ENCODE measurements around the gene HIF3A. TPM values are rescaled to one million over a fixed set of nuclear protein-coding genes. Genes with fewer than 3 reads are reported as not detected.

The HIF3A gene
- total RNA-seq, 1 experiment from 2014 or later = 3.0 TPM

DNA sequence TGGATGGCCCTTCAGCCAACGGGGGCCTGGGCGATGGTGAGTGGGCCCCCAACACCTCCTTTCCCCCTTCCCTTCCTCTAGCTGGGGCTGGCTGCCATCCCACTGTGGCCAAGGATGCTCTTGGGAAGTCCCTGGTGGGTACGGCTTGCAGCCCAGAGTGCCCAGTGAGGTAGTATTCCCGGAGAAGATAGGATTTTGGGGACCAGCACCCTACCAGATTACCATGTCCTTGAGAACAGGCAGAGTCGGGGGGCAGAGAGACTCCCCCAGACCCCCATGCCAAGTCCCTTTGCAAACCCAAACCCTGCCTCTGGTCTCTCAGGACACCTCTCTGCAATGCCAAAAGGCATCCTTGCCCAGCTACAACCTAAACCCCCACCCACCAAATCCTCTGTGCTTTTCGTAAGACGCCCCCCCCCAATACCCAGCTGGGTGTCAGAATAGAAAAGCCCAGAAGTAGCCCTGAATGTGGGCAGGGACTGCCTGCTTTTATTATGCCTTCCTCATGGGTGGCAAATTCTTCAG is 1.7 kb downstream of the HIF3A start:
- Histone ChIP-seq H3K4me3 (ENCODE audit: low read depth, low read length, poor library complexity, severe bottlenecking) (peak overlapping the region; percentile 4), H3K27me3 (replicated peaks; ENCODE audit: insufficient read depth, low read depth, low read length, poor library complexity) (no peaks in the 10 kb centered on the region), H3K9me3 (ENCODE audit: low read depth, low read length, poor library complexity, severe bottlenecking) (no peaks in the 10 kb centered on the region), H3K36me3 (ENCODE audit: insufficient read depth, low read length, poor library complexity, severe bottlenecking) (no peaks in the 10 kb centered on the region), H3K4me1 (ENCODE audit: insufficient read depth, low read length, poor library complexity, severe bottlenecking) (peaks cover 50% of the 10 kb centered on the region), H3K27ac (ENCODE audit: low read depth, low read length, poor library complexity, severe bottlenecking) (peak overlapping the region; percentile 55)
- no TSS peak for BruUV-seq (replicated peaks)
- CTCF ChIA-PET = no interaction called here
- TF ChIP-seq CTCF (conservative IDR thresholded peaks at IDR 0.05; ENCODE audit: low read depth, low read length) (0 out of 2 replicates have a peak, but pooled peaks have one; percentile 7), EZH2 (IDR thresholded peaks at IDR 0.05; ENCODE audit: borderline replicate concordance, low read depth, low read length, poor library complexity, severe bottlenecking) (no peak)
- no peak for DNase-seq (ENCODE audit: low spot score)
- intact Hi-C loops (cut with micrococcal nuclease; ENCODE audit: unreplicated experiment) = no loop called here
- POLR2A ChIA-PET (ENCODE audit: low non-redundant PET) = interaction anchor here (0.6 kb wide), 1 partner anchor 42 kb away, joined by 6 read pairs; no protein-coding TSS in a partner anchor

- intact Hi-C loops (cut with micrococcal nuclease; ENCODE audit: unreplicated experiment) = no loop called here
- TF ChIP-seq CTCF (conservative IDR thresholded peaks at IDR 0.05; ENCODE audit: low read depth, low read length) (no peak), EZH2 (IDR thresholded peaks at IDR 0.05; ENCODE audit: borderline replicate concordance, low read depth, low read length, poor library complexity, severe bottlenecking) (no peak)
- Histone ChIP-seq H3K27ac (ENCODE audit: low read depth, low read length, poor library complexity, severe bottlenecking) (peak overlapping the region; percentile 65), H3K27me3 (replicated peaks; ENCODE audit: insufficient read depth, low read depth, low read length, poor library complexity) (no peaks in the 10 kb centered on the region), H3K4me1 (ENCODE audit: insufficient read depth, low read length, poor library complexity, severe bottlenecking) (peaks cover 51% of the 10 kb centered on the region), H3K36me3 (ENCODE audit: insufficient read depth, low read length, poor library complexity, severe bottlenecking) (no peaks in the 10 kb centered on the region), H3K9me3 (ENCODE audit: low read depth, low read length, poor library complexity, severe bottlenecking) (no peaks in the 10 kb centered on the region), H3K4me3 (ENCODE audit: low read depth, low read length, poor library complexity, severe bottlenecking) (peak overlapping the region; percentile 4)
- ChIA-PET POLR2A (ENCODE audit: low non-redundant PET) (no interaction called here), CTCF (no interaction called here)
- BruUV-seq (replicated peaks) = no TSS peak
- DNase-seq (ENCODE audit: low spot score) = peak; percentile 94
Measured at GRCh38 chr19:46299004-46299509, 2.2 kb downstream of the HIF3A start.

- no peaks in the 10 kb centered on the region for H3K36me3 ChIP-seq (ENCODE audit: insufficient read depth, low read length, poor library complexity, severe bottlenecking)
Measured at GRCh38 chr19:46299695-46300094, 2.9 kb downstream of the HIF3A start.

More at GRCh38 chr19:46299695-46300094, 2.9 kb downstream of the HIF3A start:
- Histone ChIP-seq H3K4me1 (ENCODE audit: insufficient read depth, low read length, poor library complexity, severe bottlenecking) (peaks cover 51% of the 10 kb centered on the region), H3K9me3 (ENCODE audit: low read depth, low read length, poor library complexity, severe bottlenecking) (no peaks in the 10 kb centered on the region), H3K4me3 (ENCODE audit: low read depth, low read length, poor library complexity, severe bottlenecking) (no peak overlapping the region), H3K27ac (ENCODE audit: low read depth, low read length, poor library complexity, severe bottlenecking) (peak overlapping the region; percentile 65), H3K27me3 (replicated peaks; ENCODE audit: insufficient read depth, low read depth, low read length, poor library complexity) (no peaks in the 10 kb centered on the region)
- intact Hi-C loops (cut with micrococcal nuclease; ENCODE audit: unreplicated experiment) = no loop called here
- no TSS peak for BruUV-seq (replicated peaks)
- CTCF ChIA-PET = interaction anchor here (0.6 kb wide), 1 partner anchor 16 kb away, joined by 4 read pairs; no protein-coding TSS in a partner anchor
- no peak for TF ChIP-seq CTCF (conservative IDR thresholded peaks at IDR 0.05; ENCODE audit: low read depth, low read length)
- TF ChIP-seq EZH2 (IDR thresholded peaks at IDR 0.05; ENCODE audit: borderline replicate concordance, low read depth, low read length, poor library complexity, severe bottlenecking) = no peak
- POLR2A ChIA-PET (ENCODE audit: low non-redundant PET) = no interaction called here
- no peak for DNase-seq (ENCODE audit: low spot score)
